NOMO-1 treated with dmso at 0.1 percent for 144 hours (cell line): ENCODE measurements around the gene HLA-C.
"Not testable (repeated sequence)": the region's sequence is repeated elsewhere in the genome, so short reads cannot be mapped to it uniquely, and the experiment has no call there.

Experiments
- DNase-seq: peaks from one replicate; lab custom pipeline; 2025; ENCODE audit not compliant: unreplicated experiment; lab: John Stamatoyannopoulos, UW

HLA-C gene

GRCh38 chr6:31271641-31272357 lies at the start of gene HLA-C:
Gene HLA-C (minus strand): TSS chr6:31272092. CDS start chr6:31272071, 21 bp downstream.
- DNase-seq, result peak; percentile 95

- DNase-seq, result no peak
Observed at GRCh38 chr6:31321005-31321707, 49.3 kb upstream of the HLA-C start.

- no peak for DNase-seq
Observed at GRCh38 chr6:31317036-31317435, 45.1 kb upstream of the HLA-C start.

GRCh38 chr6:31309641-31310040 lies 37.7 kb upstream of the HLA-C start:
- DNase-seq, result no peak

GRCh38 chr6:31308845-31309175 lies 36.9 kb upstream of the HLA-C start:
- no peak for DNase-seq

GRCh38 chr6:31308050-31308844 lies 36.4 kb upstream of the HLA-C start:
- no peak for DNase-seq

GRCh38 chr6:31307669-31308049 lies 35.8 kb upstream of the HLA-C start:
- DNase-seq, result no peak

- DNase-seq, result no peak
Observed at GRCh38 chr6:31305703-31306219, 33.9 kb upstream of the HLA-C start.

- DNase-seq, result no peak
Observed at GRCh38 chr6:31304683-31305082, 32.8 kb upstream of the HLA-C start.

GRCh38 chr6:31300797-31301196 lies 28.9 kb upstream of the HLA-C start:
- no peak for DNase-seq

GRCh38 chr6:31299947-31300346 lies 28.1 kb upstream of the HLA-C start:
- DNase-seq, result no peak

- DNase-seq, result no peak
Observed at GRCh38 chr6:31299511-31299910, 27.6 kb upstream of the HLA-C start.

GRCh38 chr6:31294056-31294455 lies 22.2 kb upstream of the HLA-C start:
- no peak for DNase-seq

GRCh38 chr6:31293343-31293742 lies 21.5 kb upstream of the HLA-C start:
- DNase-seq, result no peak

GRCh38 chr6:31289788-31290187 lies 17.9 kb upstream of the HLA-C start:
- DNase-seq, result no peak

- DNase-seq, result no peak
Observed at GRCh38 chr6:31287619-31288018, 15.7 kb upstream of the HLA-C start.

- DNase-seq, result no peak
Observed at GRCh38 chr6:31285982-31286381, 14.1 kb upstream of the HLA-C start.

- no peak for DNase-seq
Observed at GRCh38 chr6:31285486-31285885, 13.6 kb upstream of the HLA-C start.

- not testable (repeated sequence) for DNase-seq
Observed at GRCh38 chr6:31279647-31280046, 7.8 kb upstream of the HLA-C start.

- DNase-seq, result no peak
Observed at GRCh38 chr6:31272836-31273626, 1.1 kb upstream of the HLA-C start.

- DNase-seq, result no peak
Observed at GRCh38 chr6:31272436-31272835, 544 bp upstream of the HLA-C start.
